HCT116 (cell line): Measurements from ENCODE around the gene VPS9D1. TPM values are rescaled to one million over a fixed set of nuclear protein-coding genes. Genes with fewer than 3 reads are reported as not detected.

Experiments
- ATAC-seq: fragments of 200-7000 bp; cut with Tn5 transposase; 2 replicates; pipeline ENCODE4 v1.9.1; 2020; ENCODE audit warnings: mild to moderate bottlenecking, moderate library complexity
- BruUV-seq: library from RNA; stranded (reverse); fragments of 400-500 nt; replicated peaks from 2 replicates; lab custom pipeline; 2021; lab: Mats Ljungman, UMichigan
- CTCF ChIA-PET: fragments of 300-600 bp; sonication (Branson Sonifier 250); formaldehyde crosslinking; loops from one replicate; lab custom pipeline; 2021; ENCODE audit warnings: antibody characterized with exemption; lab: Charles Lee
- POLR2A ChIA-PET: fragments of 300-600, 350-600 bp; sonication (Branson Sonifier 250); formaldehyde crosslinking; loops from one replicate; lab custom pipeline; 2021; ENCODE audit warnings: antibody characterized with exemption; lab: Charles Lee
- RAD21 ChIA-PET, 2 experiments: fragments of 300-600 bp; sonication (Branson Sonifier 250); formaldehyde crosslinking; loops; one replicate each; lab custom pipeline; 2023; ENCODE audit warnings: low total read pairs in 2 of 2; ENCODE audit not compliant: uncharacterized antibody in 2 of 2, unreplicated experiment in 2 of 2, low non-redundant PET in 1 of 2; lab: Charles Lee
- DNase-seq: peaks from one replicate; pipeline ENCODE4 v3.0.0-alpha.2; 2010; ENCODE audit warnings: low read depth, low spot score
- H2AFZ ChIP-seq: fragments of 200-600 bp; shearing (Covaris generic), sonication (generic); 2 replicates; pipeline ENCODE4 v1.6.1; 2017; ENCODE audit warnings: low read depth, mixed run types, mixed read lengths, antibody characterized with exemption, low read length; ENCODE audit not compliant: poor library complexity, severe bottlenecking
- H3K27ac ChIP-seq: 2 replicates; pipeline ENCODE4 v1.5.1; 2012; ENCODE audit warnings: low read depth, low read length
- H3K27me3 ChIP-seq: fragments of 200-600 bp; sonication (generic); 2 replicates; pipeline ENCODE4 v1.6.1; 2016; ENCODE audit warnings: mixed run types, low read length, mixed read lengths; ENCODE audit not compliant: insufficient read depth
- H3K36me3 ChIP-seq, 2 experiments: fragments of 200-500 bp in 1 of 2; fragments of 200-600 bp in 1 of 2; sonication (Bioruptor generic) in 1 of 2; sonication (generic) in 1 of 2; 2 replicates each; pipeline versions ENCODE4 v1.5.1 to v1.6.1; 2014 to 2016; ENCODE audit warnings: low read length in 2 of 2, inconsistent platforms in 1 of 2, mixed read lengths in 1 of 2, mixed run types in 1 of 2; ENCODE audit not compliant: insufficient read depth in 2 of 2, control insufficient read depth in 1 of 2
- H3K4me1 ChIP-seq, 2 experiments: fragments of 200-600 bp in 1 of 2; sonication (generic) in 1 of 2; 2 replicates each; pipeline versions ENCODE4 v1.5.1 to v1.6.1; 2012 to 2017; ENCODE audit warnings: low read length in 2 of 2, inconsistent platforms in 1 of 2, mild to moderate bottlenecking in 1 of 2, mixed read lengths in 1 of 2, mixed run types in 1 of 2, moderate library complexity in 1 of 2; ENCODE audit not compliant: insufficient read depth in 2 of 2, control insufficient read depth in 1 of 2
- H3K4me2 ChIP-seq: fragments of 200-600 bp; sonication (generic); 2 replicates; pipeline ENCODE4 v1.6.1; 2017; ENCODE audit warnings: mixed run types, low read length, mixed read lengths
- H3K4me3 ChIP-seq, 2 experiments: fragments of 200-600 bp in 1 of 2; sonication (generic) in 1 of 2; replicated peaks in 1 of 2; 2 replicates each; pipeline ENCODE4 v1.5.1; 2011 to 2016; ENCODE audit warnings: low read length in 2 of 2, control low read depth in 1 of 2, low read depth in 1 of 2, mild to moderate bottlenecking in 1 of 2, mixed read lengths in 1 of 2, mixed run types in 1 of 2
- H3K79me2 ChIP-seq: fragments of 200-600 bp; sonication (generic); 2 replicates; pipeline ENCODE4 v1.6.1; 2017; ENCODE audit warnings: mild to moderate bottlenecking, mixed run types, low read length, moderate library complexity, mixed read lengths; ENCODE audit not compliant: insufficient read depth
- H3K9ac ChIP-seq: fragments of 200-600 bp; sonication (generic); 2 replicates; pipeline ENCODE4 v1.6.1; 2016; ENCODE audit warnings: low read length, mixed read lengths
- H3K9me2 ChIP-seq: fragments of 200-600 bp; sonication (generic), shearing (Covaris generic); 2 replicates; pipeline ENCODE4 v1.6.1; 2017; ENCODE audit warnings: mixed run types, mild to moderate bottlenecking, moderate library complexity; ENCODE audit not compliant: insufficient read depth
- H3K9me3 ChIP-seq, 2 experiments: fragments of 200-500 bp in 1 of 2; fragments of 200-600 bp in 1 of 2; sonication (Bioruptor generic) in 1 of 2; sonication (generic) in 1 of 2; 2 replicates each; pipeline ENCODE4 v1.6.1; 2014 to 2017; ENCODE audit warnings: low read length in 2 of 2, mixed read lengths in 2 of 2, inconsistent platforms in 1 of 2, low read depth in 1 of 2, mild to moderate bottlenecking in 1 of 2, mixed run types in 1 of 2, moderate library complexity in 1 of 2; ENCODE audit not compliant: control insufficient read depth in 1 of 2, insufficient read depth in 1 of 2
- H4K20me1 ChIP-seq: fragments of 200-600 bp; sonication (generic), shearing (Covaris generic); 2 replicates; pipeline ENCODE4 v1.6.1; 2017; ENCODE audit warnings: mixed run types, mild to moderate bottlenecking, moderate library complexity; ENCODE audit not compliant: insufficient read depth
- JUND ChIP-seq: IDR thresholded peaks from 2 replicates; pipeline ENCODE4 v1.6.1; 2012
- POLR2A ChIP-seq: IDR thresholded peaks from 2 replicates; pipeline ENCODE4 v1.7.0; 2011; ENCODE audit warnings: borderline replicate concordance; ENCODE audit not compliant: insufficient read depth, insufficient read length; ENCODE audit errors: extremely low read depth
- SIN3A ChIP-seq: IDR thresholded peaks from 2 replicates; pipeline ENCODE4 v1.6.1; 2012; ENCODE audit warnings: low read depth
- SRF ChIP-seq: IDR thresholded peaks from 2 replicates; pipeline ENCODE4 v1.6.1; 2012; ENCODE audit warnings: low read depth
- ZNF274 ChIP-seq: fragments of 200-500 bp; sonication (Bioruptor generic); IDR thresholded peaks from 2 replicates; pipeline ENCODE4 v1.6.1; 2014; ENCODE audit warnings: mild to moderate bottlenecking, low read depth, low read length, inconsistent platforms
- intact Hi-C: fragments of 100-400 bp; cut with micrococcal nuclease; formaldehyde crosslinking; loops from 2 replicates; pipeline ENCODE4 v1.10.0; 2022
- total RNA-seq: library from RNA; stranded (reverse); gene quantifications from one replicate; pipeline ENCODE4 v1.2.1, GENCODE V29; 2021; ENCODE audit not compliant: unreplicated experiment
- TF ChIP-seq, protein P1 (sequence below): IDR thresholded peaks from 2 replicates; pipeline ENCODE4 v1.6.1; 2012; ENCODE audit warnings: low read depth

VPS9D1 gene
- total RNA-seq, 1 experiment from 2014 or later: 4.2 TPM

DNA sequence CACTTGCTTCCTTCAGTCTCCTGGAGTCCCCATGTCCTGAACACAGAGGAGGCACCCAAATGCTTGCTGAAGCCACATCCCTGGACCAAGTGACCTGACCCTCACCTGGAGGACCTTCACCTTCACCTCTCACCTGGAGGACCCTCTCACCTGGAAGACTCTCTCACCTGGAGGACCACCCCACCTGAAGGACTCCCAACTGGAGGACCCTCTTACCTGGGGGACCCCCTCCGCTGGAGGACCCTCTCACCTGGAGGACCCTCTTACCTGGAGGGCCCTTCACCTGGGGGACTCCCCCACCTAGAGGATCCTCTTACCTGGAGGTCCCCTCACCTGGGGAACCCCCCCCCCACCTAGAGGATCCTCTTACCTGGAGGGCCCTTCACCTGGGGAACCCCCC lies 34.8 kb downstream of the VPS9D1 start:
- Histone ChIP-seq H3K27ac (no peak overlapping the region; the same call in 1 of the 2 replicates), H3K4me3 (peak overlapping the region; percentile 57 to 85), H3K36me3 (peaks cover 6 to 46% of the 10 kb centered on the region in 2 experiments; a peak in 3 of 4 replicates), H3K4me2 (peak overlapping the region; percentile 95), H2AFZ (no peak overlapping the region), H3K79me2 (peaks cover 30% of the 10 kb centered on the region), H3K4me1 (peaks cover 9 to 20% of the 10 kb centered on the region in 2 experiments), H3K27me3 (no peaks in the 10 kb centered on the region), H3K9ac (peak overlapping the region; percentile 86; the same call in 1 of the 2 replicates), H3K9me2 (no peaks in the 10 kb centered on the region), H3K9me3 (peaks cover 6 to 10% of the 10 kb centered on the region in 2 experiments; a peak in 3 of 4 replicates), H4K20me1 (no peaks in the 10 kb centered on the region)
- ChIA-PET CTCF (interaction anchor here (1.0 to 1.8 kb wide), 3 partner anchors 14 to 120 kb away, joined by 3 to 14 read pairs (median 3); no protein-coding TSS in a partner anchor), POLR2A (interaction anchor here (1.0 to 1.4 kb wide), 5 partner anchors 10 to 20 kb away, joined by 3 to 7 read pairs (median 4); no protein-coding TSS in a partner anchor), RAD21 (interaction anchor here in 1 of 2 experiments (0.7 kb wide), 1 partner anchor 14 kb away, joined by 3 read pairs; no protein-coding TSS in a partner anchor)
- no peak for ATAC-seq
- intact Hi-C loops: loop anchor here (1.0 kb wide), 1 partner anchor 14 kb away; no protein-coding TSS in a partner anchor
- no TSS peak for BruUV-seq
- no peak for DNase-seq
- no peak for TF ChIP-seq SRF
- no peak for TF ChIP-seq POLR2A
- TF ChIP-seq JUND: no peak
- no peak for TF ChIP-seq SIN3A
- TF ChIP-seq, protein P1, sequence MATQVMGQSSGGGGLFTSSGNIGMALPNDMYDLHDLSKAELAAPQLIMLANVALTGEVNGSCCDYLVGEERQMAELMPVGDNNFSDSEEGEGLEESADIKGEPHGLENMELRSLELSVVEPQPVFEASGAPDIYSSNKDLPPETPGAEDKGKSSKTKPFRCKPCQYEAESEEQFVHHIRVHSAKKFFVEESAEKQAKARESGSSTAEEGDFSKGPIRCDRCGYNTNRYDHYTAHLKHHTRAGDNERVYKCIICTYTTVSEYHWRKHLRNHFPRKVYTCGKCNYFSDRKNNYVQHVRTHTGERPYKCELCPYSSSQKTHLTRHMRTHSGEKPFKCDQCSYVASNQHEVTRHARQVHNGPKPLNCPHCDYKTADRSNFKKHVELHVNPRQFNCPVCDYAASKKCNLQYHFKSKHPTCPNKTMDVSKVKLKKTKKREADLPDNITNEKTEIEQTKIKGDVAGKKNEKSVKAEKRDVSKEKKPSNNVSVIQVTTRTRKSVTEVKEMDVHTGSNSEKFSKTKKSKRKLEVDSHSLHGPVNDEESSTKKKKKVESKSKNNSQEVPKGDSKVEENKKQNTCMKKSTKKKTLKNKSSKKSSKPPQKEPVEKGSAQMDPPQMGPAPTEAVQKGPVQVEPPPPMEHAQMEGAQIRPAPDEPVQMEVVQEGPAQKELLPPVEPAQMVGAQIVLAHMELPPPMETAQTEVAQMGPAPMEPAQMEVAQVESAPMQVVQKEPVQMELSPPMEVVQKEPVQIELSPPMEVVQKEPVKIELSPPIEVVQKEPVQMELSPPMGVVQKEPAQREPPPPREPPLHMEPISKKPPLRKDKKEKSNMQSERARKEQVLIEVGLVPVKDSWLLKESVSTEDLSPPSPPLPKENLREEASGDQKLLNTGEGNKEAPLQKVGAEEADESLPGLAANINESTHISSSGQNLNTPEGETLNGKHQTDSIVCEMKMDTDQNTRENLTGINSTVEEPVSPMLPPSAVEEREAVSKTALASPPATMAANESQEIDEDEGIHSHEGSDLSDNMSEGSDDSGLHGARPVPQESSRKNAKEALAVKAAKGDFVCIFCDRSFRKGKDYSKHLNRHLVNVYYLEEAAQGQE: no peak
- no peak for TF ChIP-seq ZNF274
